DND-41 (cell line): ENCODE data around the gene FCSK.

Source experiments
- ATAC-seq: fragments of 200-7000 bp; cut with Tn5 transposase; 3 replicates; pipeline ENCODE4 v1.9.1; 2021; ENCODE audit warnings: low read depth; ENCODE audit not compliant: insufficient read depth
- DNase-seq: peaks from one replicate; pipeline ENCODE4 v3.0.0-alpha.2; 2020
- H2AFZ ChIP-seq: 2 replicates; pipeline ENCODE4 v1.6.0; 2012; ENCODE audit warnings: low read depth, low read length
- H3K27ac ChIP-seq: 2 replicates; pipeline ENCODE4 v1.5.1; 2012; ENCODE audit warnings: low read length, inconsistent platforms
- H3K27me3 ChIP-seq: fragments of 200-600 bp; sonication (generic); 2 replicates; pipeline ENCODE4 v1.6.0; 2012; ENCODE audit warnings: low read length, mild to moderate bottlenecking, inconsistent platforms; ENCODE audit not compliant: insufficient read depth, poor library complexity
- H3K36me3 ChIP-seq: 2 replicates; pipeline ENCODE4 v1.5.1; 2012; ENCODE audit warnings: low read length, inconsistent platforms; ENCODE audit not compliant: insufficient read depth
- H3K4me1 ChIP-seq: 2 replicates; pipeline ENCODE4 v1.5.1; 2012; ENCODE audit warnings: mild to moderate bottlenecking, low read length; ENCODE audit not compliant: insufficient read depth
- H3K4me2 ChIP-seq: 2 replicates; pipeline ENCODE4 v1.6.0; 2012; ENCODE audit warnings: mild to moderate bottlenecking, moderate library complexity, low read length, inconsistent platforms; ENCODE audit not compliant: insufficient read depth
- H3K4me3 ChIP-seq, 2 experiments: fragments of 200-600 bp in 1 of 2; shearing (Covaris generic) in 1 of 2; 2 replicates each; pipeline ENCODE4 v1.5.1; 2012 to 2016; ENCODE audit warnings: inconsistent platforms in 2 of 2, low read length in 2 of 2, mild to moderate bottlenecking in 2 of 2, low read depth in 1 of 2, moderate library complexity in 1 of 2
- H3K79me2 ChIP-seq: 2 replicates; pipeline ENCODE4 v1.6.0; 2012; ENCODE audit warnings: low read length, inconsistent platforms; ENCODE audit not compliant: insufficient read depth
- H3K9ac ChIP-seq: 2 replicates; pipeline ENCODE4 v1.6.0; 2012; ENCODE audit warnings: low read depth, mild to moderate bottlenecking, inconsistent platforms, low read length, moderate library complexity
- H3K9me3 ChIP-seq: 2 replicates; pipeline ENCODE4 v1.5.1; 2012; ENCODE audit warnings: low read length, moderate library complexity, mild to moderate bottlenecking, inconsistent platforms; ENCODE audit not compliant: insufficient read depth, severe bottlenecking
- H4K20me1 ChIP-seq: 2 replicates; pipeline ENCODE4 v1.6.0; 2012; ENCODE audit warnings: low read length; ENCODE audit not compliant: insufficient read depth
- CTCF ChIP-seq: IDR thresholded peaks from 2 replicates; pipeline ENCODE4 v1.5.1; 2012; ENCODE audit warnings: borderline replicate concordance, low read length, moderate library complexity, mild to moderate bottlenecking; ENCODE audit not compliant: poor library complexity, severe bottlenecking; ENCODE audit errors: extremely low read depth
- EZH2 ChIP-seq: IDR thresholded peaks from 3 replicates; pipeline ENCODE4 v1.6.1; 2012; ENCODE audit warnings: borderline replicate concordance, low read depth, mild to moderate bottlenecking, moderate library complexity, low read length, inconsistent platforms; ENCODE audit not compliant: severe bottlenecking

FCSK gene

GRCh38 chr16:70440009-70440692 lies 14.2 kb upstream of the FCSK start:
- Histone ChIP-seq H3K9ac (peak overlapping the region; percentile 76), H3K4me1 (peaks cover 30% of the 10 kb centered on the region), H3K9me3 (no peaks in the 10 kb centered on the region), H3K79me2 (peaks cover 28% of the 10 kb centered on the region), H3K27ac (peak overlapping the region; percentile 79), H3K4me3 (peak overlapping the region; percentile 46 to 67; a peak in 3 of 4 replicates), H3K27me3 (no peaks in the 10 kb centered on the region), H3K4me2 (peak overlapping the region; percentile 75), H3K36me3 (no peaks in the 10 kb centered on the region), H4K20me1 (peaks cover 11% of the 10 kb centered on the region; the same call in 1 of the 2 replicates), H2AFZ (peak overlapping the region; percentile 94)
- ATAC-seq, result no peak
- no peak for DNase-seq
- TF ChIP-seq CTCF, result no peak
- TF ChIP-seq EZH2, result no peak

GRCh38 chr16:70441406-70441990 lies 12.9 kb upstream of the FCSK start:
- Histone ChIP-seq H3K4me1 (peaks cover 28% of the 10 kb centered on the region), H3K4me2 (no peak overlapping the region), H2AFZ (no peak overlapping the region), H3K4me3 (no peak overlapping the region), H3K27ac (no peak overlapping the region), H3K27me3 (no peaks in the 10 kb centered on the region), H3K9me3 (no peaks in the 10 kb centered on the region), H3K79me2 (peaks cover 22% of the 10 kb centered on the region), H3K36me3 (no peaks in the 10 kb centered on the region), H3K9ac (no peak overlapping the region), H4K20me1 (peaks cover 11% of the 10 kb centered on the region; the same call in 1 of the 2 replicates)
- no peak for ATAC-seq
- DNase-seq, result no peak
- TF ChIP-seq CTCF (no peak), EZH2 (no peak)

GRCh38 chr16:70442344-70442743 lies 12.1 kb upstream of the FCSK start:
- Histone ChIP-seq H3K79me2 (peaks cover 14% of the 10 kb centered on the region), H3K4me2 (no peak overlapping the region), H3K9me3 (no peaks in the 10 kb centered on the region), H3K27me3 (no peaks in the 10 kb centered on the region), H3K27ac (no peak overlapping the region), H2AFZ (no peak overlapping the region), H3K4me3 (no peak overlapping the region), H3K9ac (no peak overlapping the region), H4K20me1 (peaks cover 8% of the 10 kb centered on the region; the same call in 1 of the 2 replicates), H3K4me1 (peaks cover 20% of the 10 kb centered on the region), H3K36me3 (no peaks in the 10 kb centered on the region)
- ATAC-seq (no peak), DNase-seq (no peak)
- TF ChIP-seq EZH2, result no peak
- no peak for TF ChIP-seq CTCF
